Measurements from ENCODE around the gene DEDD2. TPM values are rescaled to one million over a fixed set of nuclear protein-coding genes. Genes with fewer than 3 reads are reported as not detected.

DEDD2 gene
- total RNA-seq, 1 donor from 2014 or later, result 25.3 TPM

DNA sequence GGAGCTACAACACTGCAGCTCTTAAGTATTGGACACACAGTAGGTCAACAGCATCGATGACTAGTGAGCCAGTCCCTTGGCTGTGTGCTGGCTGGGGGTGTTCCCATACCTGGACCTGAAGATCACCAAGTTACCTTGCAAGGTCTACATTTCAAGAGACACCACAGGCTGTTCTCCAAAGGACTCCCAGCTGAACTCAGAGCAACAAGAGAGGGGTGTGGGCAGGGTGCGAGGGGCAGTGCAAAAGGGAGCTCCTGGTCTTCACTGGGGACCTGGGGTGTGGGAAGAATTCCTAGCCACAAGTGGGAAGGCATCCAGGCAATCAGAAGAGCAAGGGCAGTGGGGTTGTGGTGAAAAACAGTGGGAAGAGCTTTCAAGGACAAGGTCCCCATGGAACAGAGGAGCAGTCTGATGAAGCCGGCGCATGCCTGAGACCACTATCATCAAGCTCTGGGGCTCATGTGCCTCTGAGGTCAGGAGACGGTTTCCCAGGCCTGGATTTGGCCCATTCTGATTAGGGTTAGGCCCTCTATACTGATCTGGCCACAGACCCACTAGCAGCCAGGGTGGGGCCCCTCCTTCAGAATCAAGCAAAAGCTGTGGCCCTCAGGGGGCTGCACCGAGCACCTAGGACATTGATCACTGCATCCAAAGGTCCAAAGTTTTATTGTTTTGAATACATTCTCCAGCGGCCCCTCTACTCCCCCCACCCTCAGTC is 29.6 kb upstream of the DEDD2 start:
- DNase-seq (ENCODE audit: extremely low spot score in 2 of 2), result no peak
- Histone ChIP-seq H3K4me3 (no peak overlapping the region), H3K9me3 (no peaks in the 10 kb centered on the region), H3K4me1 (peaks cover 53% of the 10 kb centered on the region), H3K27me3 (no peaks in the 10 kb centered on the region), H3K36me3 (peaks cover 0 to 17% of the 10 kb centered on the region in 2 donors), H3K27ac (peak overlapping the region; percentile 87)
- TF ChIP-seq POLR2A (IDR thresholded peaks at IDR 0.05), result no peak
- TF ChIP-seq CTCF (IDR thresholded peaks at IDR 0.05), result no peak
- no peak for TF ChIP-seq POLR2AphosphoS5 (IDR thresholded peaks at IDR 0.05; ENCODE audit: insufficient read depth in 1 of 2, low read depth in 1 of 2)
- intact Hi-C loops (cut with DNase I), result no loop called here

GRCh38 chr19:42246143-42246921 is 28.9 kb upstream of the DEDD2 start:
- Histone ChIP-seq H3K27ac (peak overlapping the region; percentile 87), H3K4me1 (peaks cover 52% of the 10 kb centered on the region), H3K36me3 (peaks cover 0 to 17% of the 10 kb centered on the region in 2 donors), H3K4me3 (no peak overlapping the region), H3K9me3 (no peaks in the 10 kb centered on the region), H3K27me3 (no peaks in the 10 kb centered on the region)
- TF ChIP-seq POLR2A (IDR thresholded peaks at IDR 0.05) (no peak), POLR2AphosphoS5 (IDR thresholded peaks at IDR 0.05; ENCODE audit: insufficient read depth in 1 of 2, low read depth in 1 of 2) (peak; percentile 40 to 53), CTCF (IDR thresholded peaks at IDR 0.05) (peak; percentile 39 to 46 (median 43))
- DNase-seq (ENCODE audit: extremely low spot score in 2 of 2), result no peak
- intact Hi-C loops (cut with DNase I), result no loop called here

- TF ChIP-seq POLR2AphosphoS5 (IDR thresholded peaks at IDR 0.05; ENCODE audit: insufficient read depth in 1 of 2, low read depth in 1 of 2), result no peak
- no peak for TF ChIP-seq POLR2A (IDR thresholded peaks at IDR 0.05)
- no peak for TF ChIP-seq CTCF (IDR thresholded peaks at IDR 0.05)
- H3K27me3 ChIP-seq, result no peaks in the 10 kb centered on the region
- H3K36me3 ChIP-seq, result peaks cover 0 to 17% of the 10 kb centered on the region in 2 donors
- peak overlapping the region in 1 of 2 donors; percentile 63 for H3K4me3 ChIP-seq
- no peaks in the 10 kb centered on the region for H3K9me3 ChIP-seq
- H3K4me1 ChIP-seq, result peaks cover 52% of the 10 kb centered on the region
- intact Hi-C loops (cut with DNase I), result no loop called here
- peak overlapping the region; percentile 87 for H3K27ac ChIP-seq
- DNase-seq (ENCODE audit: extremely low spot score in 2 of 2), result no peak
These were observed 27.8 kb upstream of the DEDD2 start for GRCh38 chr19:42245231-42245630.

DNA sequence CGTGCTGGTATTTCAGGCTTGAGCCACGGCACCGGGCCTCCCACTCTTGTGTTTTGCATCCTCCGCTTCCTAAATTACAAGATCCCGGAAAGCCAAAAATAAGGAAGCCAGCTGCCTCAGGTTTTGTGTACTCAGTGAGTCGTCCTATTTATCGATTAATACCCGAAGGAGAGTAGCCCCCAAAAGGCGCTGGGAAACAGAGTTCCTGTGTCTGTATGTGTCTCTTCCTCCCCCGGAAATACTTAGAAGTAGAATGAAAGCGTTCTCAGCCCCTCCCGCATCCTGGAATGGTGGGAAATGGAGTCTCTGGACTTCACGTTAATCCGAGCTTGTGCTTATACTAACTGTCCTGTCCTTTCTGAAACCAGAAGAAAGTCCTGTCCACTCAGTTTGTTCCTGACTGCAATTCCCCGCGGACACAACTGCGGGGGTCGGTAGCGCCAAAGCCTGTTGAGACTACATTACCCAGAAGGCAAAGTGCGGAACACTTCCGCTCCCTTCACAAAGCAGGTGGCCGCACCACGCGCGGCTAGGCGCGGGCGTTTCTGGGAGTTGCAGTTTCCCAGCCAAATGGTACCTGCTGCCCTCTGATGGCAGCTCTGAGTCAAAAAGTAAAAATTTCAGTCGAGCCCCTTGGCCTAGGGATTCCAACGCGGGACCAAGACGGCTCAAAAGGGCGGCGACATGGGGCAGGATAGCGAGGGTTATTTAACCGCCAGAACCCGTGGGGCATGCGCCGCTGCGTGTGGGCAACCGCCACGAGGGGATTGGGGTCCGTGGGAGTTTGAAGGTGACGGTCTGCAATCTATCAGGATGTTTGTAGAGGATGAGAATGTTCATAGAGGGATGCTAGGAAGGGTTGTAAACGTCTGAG is 27.1 kb upstream of the DEDD2 start:
- Histone ChIP-seq H3K27me3 (no peaks in the 10 kb centered on the region), H3K4me1 (peaks cover 54% of the 10 kb centered on the region), H3K4me3 (peak overlapping the region; percentile 63 to 89), H3K9me3 (no peaks in the 10 kb centered on the region), H3K27ac (peak overlapping the region; percentile 87), H3K36me3 (peaks cover 0 to 14% of the 10 kb centered on the region in 2 donors)
- intact Hi-C loops (cut with DNase I), result no loop called here
- peak in 1 of 2 donors; percentile 97 for DNase-seq (ENCODE audit: extremely low spot score in 2 of 2)
- TF ChIP-seq POLR2AphosphoS5 (IDR thresholded peaks at IDR 0.05; ENCODE audit: insufficient read depth in 1 of 2, low read depth in 1 of 2) (peak; percentile 91 to 100), CTCF (IDR thresholded peaks at IDR 0.05) (peak; percentile 47 to 83 (median 68)), POLR2A (IDR thresholded peaks at IDR 0.05) (peak in 1 of 2 donors; percentile 42)
